ENCODE data around the gene FDCSP.

The FDCSP gene

GRCh38 chr4:70225824-70226223 is at the start of gene FDCSP:
TSS of gene FDCSP (plus strand) at chr4:70226124. CDS start at chr4:70231195, 5,071 bp downstream.
- TF ChIP-seq CTCF (IDR thresholded peaks at IDR 0.05; ENCODE audit: low read depth, low read length): no peak
- Histone ChIP-seq H3K27ac (no peak within 1 kb of the TSS), H3K4me3 (ENCODE audit: low read depth, low read length) (no peak within 1 kb of the TSS), H3K9me3 (ENCODE audit: severe bottlenecking) (no peaks in the 10 kb centered on the region), H3K36me3 (no peaks in the 10 kb centered on the region), H3K27me3 (ENCODE audit: insufficient read depth, low read depth, severe bottlenecking) (no peaks in the 10 kb centered on the region)
- DNase-seq: no peak

GRCh38 chr4:70177090-70177489 is 48.8 kb upstream of the FDCSP start:
- DNase-seq: no peak
- no peak for TF ChIP-seq CTCF (IDR thresholded peaks at IDR 0.05; ENCODE audit: low read depth, low read length)
- no peaks in the 10 kb centered on the region for H3K36me3 ChIP-seq
- H3K27me3 ChIP-seq (ENCODE audit: insufficient read depth, low read depth, severe bottlenecking): no peaks in the 10 kb centered on the region
- no peak overlapping the region for H3K4me3 ChIP-seq (ENCODE audit: low read depth, low read length)
- no peak overlapping the region for H3K27ac ChIP-seq
- H3K9me3 ChIP-seq (ENCODE audit: severe bottlenecking): no peaks in the 10 kb centered on the region

- Histone ChIP-seq H3K4me3 (ENCODE audit: low read depth, low read length) (no peak overlapping the region), H3K9me3 (ENCODE audit: severe bottlenecking) (no peaks in the 10 kb centered on the region), H3K27ac (no peak overlapping the region), H3K36me3 (no peaks in the 10 kb centered on the region), H3K27me3 (ENCODE audit: insufficient read depth, low read depth, severe bottlenecking) (no peaks in the 10 kb centered on the region)
- DNase-seq: no peak
- no peak for TF ChIP-seq CTCF (IDR thresholded peaks at IDR 0.05; ENCODE audit: low read depth, low read length)
Measured at GRCh38 chr4:70178075-70178660, 47.8 kb upstream of the FDCSP start.

- no peaks in the 10 kb centered on the region for H3K27me3 ChIP-seq (ENCODE audit: insufficient read depth, low read depth, severe bottlenecking)
- no peaks in the 10 kb centered on the region for H3K9me3 ChIP-seq (ENCODE audit: severe bottlenecking)
- H3K27ac ChIP-seq: no peak overlapping the region
- H3K36me3 ChIP-seq: no peaks in the 10 kb centered on the region
- no peak for DNase-seq
- TF ChIP-seq CTCF (IDR thresholded peaks at IDR 0.05; ENCODE audit: low read depth, low read length): no peak
- no peak overlapping the region for H3K4me3 ChIP-seq (ENCODE audit: low read depth, low read length)
Measured at GRCh38 chr4:70179811-70180210, 46.1 kb upstream of the FDCSP start.

- H3K27me3 ChIP-seq (ENCODE audit: insufficient read depth, low read depth, severe bottlenecking): no peaks in the 10 kb centered on the region
- H3K27ac ChIP-seq: no peak overlapping the region
- TF ChIP-seq CTCF (IDR thresholded peaks at IDR 0.05; ENCODE audit: low read depth, low read length): no peak
- DNase-seq: no peak
- no peaks in the 10 kb centered on the region for H3K9me3 ChIP-seq (ENCODE audit: severe bottlenecking)
- no peaks in the 10 kb centered on the region for H3K36me3 ChIP-seq
- no peak overlapping the region for H3K4me3 ChIP-seq (ENCODE audit: low read depth, low read length)
Measured at GRCh38 chr4:70181864-70182263, 44.1 kb upstream of the FDCSP start.

GRCh38 chr4:70182517-70183167 is 43.3 kb upstream of the FDCSP start:
- DNase-seq: no peak
- H3K27me3 ChIP-seq (ENCODE audit: insufficient read depth, low read depth, severe bottlenecking): no peaks in the 10 kb centered on the region
- H3K4me3 ChIP-seq (ENCODE audit: low read depth, low read length): no peak overlapping the region
- H3K27ac ChIP-seq: no peak overlapping the region
- H3K9me3 ChIP-seq (ENCODE audit: severe bottlenecking): no peaks in the 10 kb centered on the region
- no peaks in the 10 kb centered on the region for H3K36me3 ChIP-seq
- TF ChIP-seq CTCF (IDR thresholded peaks at IDR 0.05; ENCODE audit: low read depth, low read length): no peak
